ENCODE data around the gene SRSF7.

- TF ChIP-seq POLR2A (IDR thresholded peaks at IDR 0.05; ENCODE audit: low read depth, low read length) (no peak), TAF1 (IDR thresholded peaks at IDR 0.05; ENCODE audit: borderline replicate concordance, low read depth, low read length) (no peak)
Observed at GRCh38 chr2:38728694-38729093, 22.5 kb downstream of the SRSF7 start.

Measured in GM12892 (cell line).